ENCODE measurements around the gene UBE2I. TPM values are rescaled to one million over a fixed set of nuclear protein-coding genes. Genes with fewer than 3 reads are reported as not detected.

The UBE2I gene
- total RNA-seq, 6 experiments from 2014 or later, result 25.0 to 48.0 (median 39.3) TPM

GRCh38 chr16:1279081-1279944 lies 30.1 kb upstream of the UBE2I start:
- WGBS (ENCODE audit: insufficient coverage, low coverage, low lambda C conversion rate, missing lambda C conversion rate), result 100% methylated on average over 1 of the region's 30 CpGs
- no peak for ATAC-seq
- no peaks in the 10 kb centered on the region for H3K4me1 ChIP-seq
- intact Hi-C loops (cut with DNase I), result no loop called here
- DNase-seq, result no peak
- H3K9me3 ChIP-seq, result no peaks in the 10 kb centered on the region
- no peak overlapping the region for H3K4me3 ChIP-seq
- no peak overlapping the region for H3K27ac ChIP-seq
- no peak for TF ChIP-seq POLR2A (IDR thresholded peaks at IDR 0.05)
- no peak for TF ChIP-seq CTCF (IDR thresholded peaks at IDR 0.05)
- no peaks in the 10 kb centered on the region for H3K27me3 ChIP-seq
- H3K36me3 ChIP-seq, result no peaks in the 10 kb centered on the region

GRCh38 chr16:1279945-1280589 lies 29.4 kb upstream of the UBE2I start:
- Histone ChIP-seq H3K27me3 (no peaks in the 10 kb centered on the region), H3K4me3 (no peak overlapping the region), H3K27ac (no peak overlapping the region), H3K4me1 (no peaks in the 10 kb centered on the region), H3K9me3 (no peaks in the 10 kb centered on the region), H3K36me3 (no peaks in the 10 kb centered on the region)
- TF ChIP-seq CTCF (IDR thresholded peaks at IDR 0.05) (no peak), POLR2A (IDR thresholded peaks at IDR 0.05) (no peak)
- DNase-seq (no peak), ATAC-seq (no peak)
- intact Hi-C loops (cut with DNase I), result no loop called here
- 86% methylated on average over 6 of the region's 29 CpGs for WGBS (ENCODE audit: insufficient coverage, low coverage, low lambda C conversion rate, missing lambda C conversion rate)

- DNase-seq (no peak), ATAC-seq (no peak)
- intact Hi-C loops (cut with DNase I), result no loop called here
- H3K4me3 ChIP-seq, result no peak overlapping the region
- TF ChIP-seq POLR2A (IDR thresholded peaks at IDR 0.05), result no peak
- no peak overlapping the region for H3K27ac ChIP-seq
- H3K9me3 ChIP-seq, result no peaks in the 10 kb centered on the region
- H3K27me3 ChIP-seq, result no peaks in the 10 kb centered on the region
- H3K4me1 ChIP-seq, result no peaks in the 10 kb centered on the region
- 41% methylated on average over 5 of the region's 8 CpGs for WGBS (ENCODE audit: insufficient coverage, low coverage, low lambda C conversion rate, missing lambda C conversion rate)
- no peaks in the 10 kb centered on the region for H3K36me3 ChIP-seq
Measured at GRCh38 chr16:1280783-1281182, 28.7 kb upstream of the UBE2I start.

GRCh38 chr16:1281517-1281916 lies 27.9 kb upstream of the UBE2I start:
- Histone ChIP-seq H3K9me3 (no peaks in the 10 kb centered on the region), H3K27me3 (no peaks in the 10 kb centered on the region), H3K27ac (no peak overlapping the region), H3K4me1 (no peaks in the 10 kb centered on the region), H3K4me3 (no peak overlapping the region), H3K36me3 (no peaks in the 10 kb centered on the region)
- intact Hi-C loops (cut with DNase I), result no loop called here
- DNase-seq, result no peak
- no peak for ATAC-seq
- TF ChIP-seq CTCF (IDR thresholded peaks at IDR 0.05) (no peak), POLR2A (IDR thresholded peaks at IDR 0.05) (no peak)
- WGBS (ENCODE audit: insufficient coverage, low coverage, low lambda C conversion rate, missing lambda C conversion rate), result no CpG with 5 or more reads among the region's 16 CpGs

- 84% methylated on average over 5 of the region's 17 CpGs for WGBS (ENCODE audit: insufficient coverage, low coverage, low lambda C conversion rate, missing lambda C conversion rate)
- H3K36me3 ChIP-seq, result no peaks in the 10 kb centered on the region
Measured at GRCh38 chr16:1282324-1282973, 27.0 kb upstream of the UBE2I start.

More at GRCh38 chr16:1282324-1282973, 27.0 kb upstream of the UBE2I start:
- no peak overlapping the region for H3K27ac ChIP-seq
- no peak for DNase-seq
- H3K27me3 ChIP-seq, result no peaks in the 10 kb centered on the region
- H3K4me3 ChIP-seq, result no peak overlapping the region
- no peaks in the 10 kb centered on the region for H3K9me3 ChIP-seq
- ATAC-seq, result no peak
- H3K4me1 ChIP-seq, result no peaks in the 10 kb centered on the region
- intact Hi-C loops (cut with DNase I), result no loop called here
- no peak for TF ChIP-seq CTCF (IDR thresholded peaks at IDR 0.05)
- no peak for TF ChIP-seq POLR2A (IDR thresholded peaks at IDR 0.05)
